Osteoblast (primary cell): Measurements from ENCODE around the gene TP73. TPM values are rescaled to one million over a fixed set of nuclear protein-coding genes. Genes with fewer than 3 reads are reported as not detected.
A peak's percentile ranks its signal among the peaks of the same experiment; 100 is the strongest.

Source experiments
- DNase-seq: peaks from one replicate; pipeline ENCODE4 v3.0.0; 2011; ENCODE audit warnings: low spot score, mixed read lengths; ENCODE audit not compliant: insufficient read length; ENCODE audit errors: missing footprints
- H2AFZ ChIP-seq: 2 replicates; pipeline ENCODE4 v1.6.0; 2011; ENCODE audit warnings: mild to moderate bottlenecking, low read length
- H3K27ac ChIP-seq: 2 replicates; pipeline ENCODE4 v1.5.1; 2011; ENCODE audit warnings: mild to moderate bottlenecking, low read depth, low read length, moderate library complexity
- H3K27me3 ChIP-seq: 2 replicates; pipeline ENCODE4 v1.6.0; 2012; ENCODE audit warnings: mild to moderate bottlenecking, control low read depth, inconsistent platforms, low read length, moderate library complexity; ENCODE audit not compliant: insufficient read depth
- H3K36me3 ChIP-seq: 2 replicates; pipeline ENCODE4 v1.5.1; 2011; ENCODE audit warnings: mild to moderate bottlenecking, low read length, control low read depth, moderate library complexity; ENCODE audit not compliant: insufficient read depth
- H3K4me1 ChIP-seq: 2 replicates; pipeline ENCODE4 v1.5.1; 2011; ENCODE audit warnings: mild to moderate bottlenecking, low read length, control low read depth, moderate library complexity; ENCODE audit not compliant: insufficient read depth
- H3K4me2 ChIP-seq: 2 replicates; pipeline ENCODE4 v1.6.0; 2011; ENCODE audit warnings: mild to moderate bottlenecking, low read length; ENCODE audit not compliant: insufficient read depth
- H3K4me3 ChIP-seq: fragments of 200-600 bp; sonication (generic); 3 replicates; pipeline ENCODE4 v1.5.1; 2012; ENCODE audit warnings: mild to moderate bottlenecking, low read length, inconsistent platforms; ENCODE audit not compliant: insufficient read depth
- H3K79me2 ChIP-seq: 2 replicates; pipeline ENCODE4 v1.6.0; 2012; ENCODE audit warnings: mild to moderate bottlenecking, low read length, control low read depth, inconsistent platforms; ENCODE audit not compliant: insufficient read depth
- H3K9me3 ChIP-seq: 2 replicates; pipeline ENCODE4 v1.5.1; 2011; ENCODE audit warnings: low read depth, low read length, control low read depth
- H4K20me1 ChIP-seq: 2 replicates; pipeline ENCODE4 v1.6.0; 2012; ENCODE audit warnings: mild to moderate bottlenecking, low read length, control low read depth; ENCODE audit not compliant: insufficient read depth
- total RNA-seq: library from RNA; depleted of rRNA; stranded (reverse); fragments of >200 nt; gene quantifications from 2 replicates; pipeline ENCODE4 v1.2.3, GENCODE V29; 2012
- TF ChIP-seq, protein P1 (sequence below): IDR thresholded peaks from 2 replicates; pipeline ENCODE4 v1.5.1; 2011; ENCODE audit warnings: mild to moderate bottlenecking, low read depth, low read length, moderate library complexity; ENCODE audit errors: extremely low read depth

TP73 gene
- total RNA-seq, 1 donor = not detected

DNA sequence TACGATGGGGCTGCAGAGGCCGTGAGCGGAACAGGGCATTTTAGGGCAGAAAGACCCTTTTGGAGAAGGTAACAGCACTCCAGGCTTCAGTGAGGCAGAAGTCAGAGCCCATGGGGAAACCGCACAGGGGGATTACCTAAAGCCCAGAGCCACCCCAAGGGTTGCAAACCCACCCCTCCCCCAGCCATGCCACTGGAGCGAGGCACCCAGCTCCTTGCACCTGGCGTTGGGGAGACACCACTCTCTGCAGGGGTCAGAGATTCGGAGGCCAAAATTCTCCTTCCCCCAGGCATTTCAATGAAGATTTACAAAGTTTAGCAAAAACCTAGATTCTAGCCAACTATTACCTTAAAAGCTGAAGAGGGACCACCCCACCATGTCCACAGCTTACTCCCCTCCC lies 61.5 kb downstream of the TP73 start:
- Histone ChIP-seq H3K79me2 (no peaks in the 10 kb centered on the region), H3K27me3 (peaks cover 10% of the 10 kb centered on the region), H3K4me1 (no peaks in the 10 kb centered on the region), H3K4me2 (no peak overlapping the region), H3K27ac (no peak overlapping the region), H2AFZ (no peak overlapping the region), H3K9me3 (no peaks in the 10 kb centered on the region), H3K36me3 (no peaks in the 10 kb centered on the region), H3K4me3 (no peak overlapping the region), H4K20me1 (no peaks in the 10 kb centered on the region)
- no peak for DNase-seq
- TF ChIP-seq, protein P1, sequence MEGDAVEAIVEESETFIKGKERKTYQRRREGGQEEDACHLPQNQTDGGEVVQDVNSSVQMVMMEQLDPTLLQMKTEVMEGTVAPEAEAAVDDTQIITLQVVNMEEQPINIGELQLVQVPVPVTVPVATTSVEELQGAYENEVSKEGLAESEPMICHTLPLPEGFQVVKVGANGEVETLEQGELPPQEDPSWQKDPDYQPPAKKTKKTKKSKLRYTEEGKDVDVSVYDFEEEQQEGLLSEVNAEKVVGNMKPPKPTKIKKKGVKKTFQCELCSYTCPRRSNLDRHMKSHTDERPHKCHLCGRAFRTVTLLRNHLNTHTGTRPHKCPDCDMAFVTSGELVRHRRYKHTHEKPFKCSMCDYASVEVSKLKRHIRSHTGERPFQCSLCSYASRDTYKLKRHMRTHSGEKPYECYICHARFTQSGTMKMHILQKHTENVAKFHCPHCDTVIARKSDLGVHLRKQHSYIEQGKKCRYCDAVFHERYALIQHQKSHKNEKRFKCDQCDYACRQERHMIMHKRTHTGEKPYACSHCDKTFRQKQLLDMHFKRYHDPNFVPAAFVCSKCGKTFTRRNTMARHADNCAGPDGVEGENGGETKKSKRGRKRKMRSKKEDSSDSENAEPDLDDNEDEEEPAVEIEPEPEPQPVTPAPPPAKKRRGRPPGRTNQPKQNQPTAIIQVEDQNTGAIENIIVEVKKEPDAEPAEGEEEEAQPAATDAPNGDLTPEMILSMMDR = no peak

GRCh38 chr1:3714284-3714741 lies 62.0 kb downstream of the TP73 start:
- H4K20me1 ChIP-seq = no peaks in the 10 kb centered on the region

GRCh38 chr1:3714814-3715213 lies 62.5 kb downstream of the TP73 start:
- no peak overlapping the region for H3K4me3 ChIP-seq
- DNase-seq = peak; percentile 93
- no peaks in the 10 kb centered on the region for H4K20me1 ChIP-seq
- no peaks in the 10 kb centered on the region for H3K9me3 ChIP-seq
- H3K27me3 ChIP-seq = peaks cover 6% of the 10 kb centered on the region
- H3K27ac ChIP-seq = no peak overlapping the region
- TF ChIP-seq, protein P1 = no peak
- H3K79me2 ChIP-seq = no peaks in the 10 kb centered on the region
- no peaks in the 10 kb centered on the region for H3K36me3 ChIP-seq
- H3K4me1 ChIP-seq = no peaks in the 10 kb centered on the region
- H2AFZ ChIP-seq = no peak overlapping the region
- H3K4me2 ChIP-seq = no peak overlapping the region

More at GRCh38 chr1:3714284-3714741, 62.0 kb downstream of the TP73 start:
- TF ChIP-seq, protein P1 = no peak
- no peaks in the 10 kb centered on the region for H3K4me1 ChIP-seq
- DNase-seq = no peak
- peaks cover 8% of the 10 kb centered on the region for H3K27me3 ChIP-seq
- H3K79me2 ChIP-seq = no peaks in the 10 kb centered on the region
- no peak overlapping the region for H3K4me2 ChIP-seq
- no peaks in the 10 kb centered on the region for H3K9me3 ChIP-seq
- no peak overlapping the region for H3K27ac ChIP-seq
- no peaks in the 10 kb centered on the region for H3K36me3 ChIP-seq
- no peak overlapping the region for H3K4me3 ChIP-seq
- no peak overlapping the region for H2AFZ ChIP-seq

GRCh38 chr1:3716351-3716750 lies 64.0 kb downstream of the TP73 start:
- no peak for DNase-seq
- Histone ChIP-seq H2AFZ (no peak overlapping the region), H3K79me2 (no peaks in the 10 kb centered on the region), H3K4me2 (no peak overlapping the region), H3K4me1 (no peaks in the 10 kb centered on the region), H3K4me3 (no peak overlapping the region), H3K36me3 (no peaks in the 10 kb centered on the region), H3K27me3 (peaks cover 6% of the 10 kb centered on the region), H3K27ac (no peak overlapping the region), H3K9me3 (no peaks in the 10 kb centered on the region), H4K20me1 (no peaks in the 10 kb centered on the region)
- TF ChIP-seq, protein P1 = no peak
